Anterior cingulate cortex (tissue), 58 donors: ENCODE measurements around the gene C1orf167.

ENCODE experiments used
- DNase-seq, 58 donors: peaks; one replicate each; lab custom pipeline; 2025; lab: John Stamatoyannopoulos, UW

The C1orf167 gene

GRCh38 chr1:11753555-11754208 lies 8.3 kb upstream of the C1orf167 start:
- DNase-seq: no peak

- DNase-seq: no peak
These were observed 4.9 kb upstream of the C1orf167 start for GRCh38 chr1:11757047-11757446.

GRCh38 chr1:11759791-11760190 lies 2.2 kb upstream of the C1orf167 start:
- no peak for DNase-seq

- DNase-seq: no peak
These were observed 708 bp upstream of the C1orf167 start for GRCh38 chr1:11761285-11761684.

GRCh38 chr1:11764115-11764514 lies 2.1 kb downstream of the C1orf167 start:
- no peak for DNase-seq

- no peak for DNase-seq
These were observed 2.5 kb downstream of the C1orf167 start for GRCh38 chr1:11764519-11764918.

GRCh38 chr1:11765661-11766428 lies 3.9 kb downstream of the C1orf167 start:
- DNase-seq: no peak

GRCh38 chr1:11766429-11766776 lies 4.4 kb downstream of the C1orf167 start:
- DNase-seq: no peak

- DNase-seq: no peak
These were observed 6.1 kb downstream of the C1orf167 start for GRCh38 chr1:11767922-11768704.

GRCh38 chr1:11768821-11769220 lies 6.8 kb downstream of the C1orf167 start:
- DNase-seq: no peak

GRCh38 chr1:11769274-11769673 lies 7.3 kb downstream of the C1orf167 start:
- DNase-seq: no peak

GRCh38 chr1:11770011-11770410 lies 8.0 kb downstream of the C1orf167 start:
- no peak for DNase-seq

- no peak for DNase-seq
These were observed 9.6 kb downstream of the C1orf167 start for GRCh38 chr1:11771481-11772043.

GRCh38 chr1:11772458-11772857 lies 10.5 kb downstream of the C1orf167 start:
- no peak for DNase-seq

GRCh38 chr1:11774753-11775152 lies 12.8 kb downstream of the C1orf167 start:
- DNase-seq: no peak

GRCh38 chr1:11777658-11778322 lies 15.8 kb downstream of the C1orf167 start:
- DNase-seq: no peak

- DNase-seq: no peak
These were observed 16.3 kb downstream of the C1orf167 start for GRCh38 chr1:11778336-11778735.

GRCh38 chr1:11778844-11779623 lies 17.0 kb downstream of the C1orf167 start:
- DNase-seq: no peak

GRCh38 chr1:11779715-11780379 lies 17.9 kb downstream of the C1orf167 start:
- DNase-seq: no peak
